PC-9 (cell line): ENCODE measurements around the gene GLP1R.

Experiments used
- EZH2 ChIP-seq: fragments of 200-600 bp; sonication (generic); IDR thresholded peaks from 2 replicates; pipeline ENCODE4 v1.8.0; 2017; ENCODE audit warnings: antibody characterized with exemption, low read depth
- TF ChIP-seq, protein P1 (sequence below): fragments of 200-600 bp; sonication (generic); conservative IDR thresholded peaks from 2 replicates; pipeline ENCODE4 v1.6.1; 2017; ENCODE audit warnings: mixed run types, antibody characterized with exemption, mild to moderate bottlenecking, moderate library complexity

- no peak for TF ChIP-seq EZH2
- TF ChIP-seq, protein P1, sequence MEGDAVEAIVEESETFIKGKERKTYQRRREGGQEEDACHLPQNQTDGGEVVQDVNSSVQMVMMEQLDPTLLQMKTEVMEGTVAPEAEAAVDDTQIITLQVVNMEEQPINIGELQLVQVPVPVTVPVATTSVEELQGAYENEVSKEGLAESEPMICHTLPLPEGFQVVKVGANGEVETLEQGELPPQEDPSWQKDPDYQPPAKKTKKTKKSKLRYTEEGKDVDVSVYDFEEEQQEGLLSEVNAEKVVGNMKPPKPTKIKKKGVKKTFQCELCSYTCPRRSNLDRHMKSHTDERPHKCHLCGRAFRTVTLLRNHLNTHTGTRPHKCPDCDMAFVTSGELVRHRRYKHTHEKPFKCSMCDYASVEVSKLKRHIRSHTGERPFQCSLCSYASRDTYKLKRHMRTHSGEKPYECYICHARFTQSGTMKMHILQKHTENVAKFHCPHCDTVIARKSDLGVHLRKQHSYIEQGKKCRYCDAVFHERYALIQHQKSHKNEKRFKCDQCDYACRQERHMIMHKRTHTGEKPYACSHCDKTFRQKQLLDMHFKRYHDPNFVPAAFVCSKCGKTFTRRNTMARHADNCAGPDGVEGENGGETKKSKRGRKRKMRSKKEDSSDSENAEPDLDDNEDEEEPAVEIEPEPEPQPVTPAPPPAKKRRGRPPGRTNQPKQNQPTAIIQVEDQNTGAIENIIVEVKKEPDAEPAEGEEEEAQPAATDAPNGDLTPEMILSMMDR, result no peak
These were observed 11.5 kb upstream of the GLP1R start for GRCh38 chr6:39037082-39037508.
